Posterior vena cava (tissue), 2 donors: Measurements from ENCODE around the gene PRDX5. TPM values are rescaled to one million over a fixed set of nuclear protein-coding genes. Genes with fewer than 3 reads are reported as not detected.

Experiments used
- DNase-seq: peaks from one replicate; pipeline ENCODE4 v3.0.0-alpha.2; 2020; ENCODE audit warnings: low spot score
- intact Hi-C, 2 donors: fragments of 100-400 bp; cut with DNase I; formaldehyde crosslinking; loops; one replicate each; pipeline versions ENCODE4 v1.14.1 to v1.14.2; 2022 to 2023
- microRNA-seq, 2 donors: library from miRNA; unstranded; fragments of <30 nt; microRNA quantifications; one replicate each; pipeline ENCODE4 v1.2.0, GENCODE V29; 2020 to 2021; ENCODE audit warnings: borderline microRNAs expressed in 2 of 2
- total RNA-seq, 2 donors: library from RNA; stranded (reverse); fragmentation: NEBNext Ultra II Directional; extraction: Animal tissue kit (Norgen Biotek cat#: 25700); gene quantifications; one replicate each; pipeline ENCODE4 v1.2.1, GENCODE V29; 2021
- donor health status: DM: yes; HTN: yes; CAD: no.
- donor health status: DM: yes; HTN: yes; CAD: no.

Gene PRDX5
- total RNA-seq, 2 donors from 2014 or later, result 82.7 to 98.6 TPM

GRCh38 chr11:64369440-64370421 is 51.8 kb downstream of the PRDX5 start:
- intact Hi-C loops, result loop anchor here in 1 of 2 donors (2.0 to 5.0 kb wide), 2 partner anchors 77 to 772 kb away; no protein-coding TSS in a partner anchor
- no peak for DNase-seq

GRCh38 chr11:64371201-64371600 is 53.3 kb downstream of the PRDX5 start:
- no peak for DNase-seq
- intact Hi-C loops, result loop anchor here in 1 of 2 donors (2.0 kb wide), 1 partner anchor 76 kb away; no protein-coding TSS in a partner anchor

Small RNA genes within 50 kb of the gene (microRNA-seq; reads per million reads assigned to microRNA genes)
- gene MIR1237 (0.32 to 0.78 reads per million in 2 donors), gene MIR7155 (0 to 1.0 reads per million in 2 donors)

Other genes with a start within 250 kb of the PRDX5 start
- 10 to 100 TPM; 15.9 to 16.8 TPM for gene MACROD1, start 152.0 kb upstream of the PRDX5 start, total RNA-seq
- gene STIP1, start 131.9 kb upstream of the PRDX5 start, total RNA-seq, result 10 to 100 TPM; 74.3 to 87.3 TPM
- gene FERMT3, start 111.4 kb upstream of the PRDX5 start, total RNA-seq, result 10 to 100 TPM; 30.3 to 44.0 TPM
- 10 to 100 TPM; 19.9 to 21.9 TPM for gene TRPT1, start 91.9 kb upstream of the PRDX5 start, total RNA-seq
- 10 to 100 TPM; 35.8 to 41.1 TPM for gene NUDT22, start 91.8 kb upstream of the PRDX5 start, total RNA-seq
- 10 to 100 TPM; 16.1 to 21.3 TPM for gene DNAJC4, start 87.6 kb upstream of the PRDX5 start, total RNA-seq
- 100 to 1,000 TPM; 163 to 190 TPM for gene VEGFB, start 83.5 kb upstream of the PRDX5 start, total RNA-seq
- gene FKBP2, start 77.0 kb upstream of the PRDX5 start, total RNA-seq, result 10 to 100 TPM; 50.6 to 56.7 TPM
- 100 to 1,000 TPM; 102 to 190 TPM for gene PPP1R14B, start 71.2 kb upstream of the PRDX5 start, total RNA-seq
- 10 to 100 TPM; 26.1 to 28.3 TPM for gene PLCB3, start 66.6 kb upstream of the PRDX5 start, total RNA-seq
- 10 to 100 TPM; 49.6 to 57.3 TPM for gene BAD, start 33.5 kb upstream of the PRDX5 start, total RNA-seq
- 10 to 100 TPM; 23.2 to 27.5 TPM for gene GPR137, start 32.3 kb upstream of the PRDX5 start, total RNA-seq
- not detected for gene KCNK4, start 26.8 kb upstream of the PRDX5 start, total RNA-seq
- 1 to 10 TPM in 1 of 2 donors, not detected in 1; 1.4 TPM for gene CATSPERZ, start 17.8 kb upstream of the PRDX5 start, total RNA-seq
- gene ESRRA, start 12.6 kb upstream of the PRDX5 start, total RNA-seq, result 10 to 100 TPM; 33.5 to 41.2 TPM
- 100 to 1,000 TPM; 107 to 119 TPM for gene TRMT112, start 562 bp upstream of the PRDX5 start, total RNA-seq
- gene CCDC88B, start 22.1 kb downstream of the PRDX5 start, total RNA-seq, result 1 to 10 TPM; 7.0 to 9.5 TPM
- 10 to 100 TPM; 29.2 to 33.5 TPM for gene RPS6KA4, start 41.0 kb downstream of the PRDX5 start, total RNA-seq
- under 1 TPM; 0.28 to 0.29 TPM for gene SLC22A11, start 237.8 kb downstream of the PRDX5 start, total RNA-seq